KBM-7 (cell line): ENCODE data around the gene SLC2A9.

Experiments
- DNase-seq: peaks from one replicate; pipeline ENCODE4 v3.0.0-alpha.2; 2015
- in situ Hi-C: fragments of 300-500 bp; cut with MboI; formaldehyde crosslinking; loops from 2 replicates; pipeline ENCODE4 v1.14.3; 2020; ENCODE audit warnings: low sequenced_read_pairs, low pct_unique_long_range_greater_than_20kb, mixed read lengths

SLC2A9 gene

DNA sequence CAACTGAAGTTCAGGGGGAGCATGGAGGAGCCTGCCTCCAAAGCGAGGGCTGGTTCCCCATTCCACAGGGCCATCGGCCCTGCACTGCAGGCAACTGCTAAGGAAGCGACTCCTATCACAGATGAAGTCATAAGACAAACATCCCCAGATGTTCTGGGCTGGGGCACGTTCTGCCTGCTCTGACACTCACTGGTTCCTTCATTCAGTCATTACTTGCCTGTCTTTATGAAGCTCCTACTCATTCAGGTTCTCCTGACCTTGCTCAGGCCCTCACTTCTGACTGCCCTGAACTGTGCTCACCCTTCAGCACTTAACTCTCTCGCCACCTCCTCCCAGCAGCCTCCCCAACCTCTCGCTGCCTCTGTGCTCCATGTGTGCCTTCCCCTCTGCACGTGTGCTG lies 2.5 kb upstream of the SLC2A9 start:
- no peak for DNase-seq
- in situ Hi-C loops, result no loop called here

DNA sequence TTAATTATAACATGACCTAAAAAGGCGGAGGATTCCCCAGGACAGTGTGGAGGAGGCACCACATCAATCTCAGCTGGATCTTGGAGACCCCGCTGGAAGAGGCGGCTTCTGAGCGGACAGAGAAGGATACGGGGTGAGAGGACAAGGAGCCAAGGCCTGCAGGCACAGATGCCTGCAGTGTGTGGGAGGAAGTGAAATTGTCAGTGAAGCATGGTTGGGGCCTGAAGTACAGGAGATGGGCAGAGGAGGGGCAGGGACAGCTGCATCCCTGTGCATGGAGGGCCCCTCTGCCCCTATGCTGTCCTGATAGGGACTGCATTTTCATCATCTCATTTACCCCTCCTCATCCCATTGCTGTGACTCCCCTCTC lies 1.7 kb upstream of the SLC2A9 start:
- in situ Hi-C loops, result no loop called here
- DNase-seq, result no peak

DNA sequence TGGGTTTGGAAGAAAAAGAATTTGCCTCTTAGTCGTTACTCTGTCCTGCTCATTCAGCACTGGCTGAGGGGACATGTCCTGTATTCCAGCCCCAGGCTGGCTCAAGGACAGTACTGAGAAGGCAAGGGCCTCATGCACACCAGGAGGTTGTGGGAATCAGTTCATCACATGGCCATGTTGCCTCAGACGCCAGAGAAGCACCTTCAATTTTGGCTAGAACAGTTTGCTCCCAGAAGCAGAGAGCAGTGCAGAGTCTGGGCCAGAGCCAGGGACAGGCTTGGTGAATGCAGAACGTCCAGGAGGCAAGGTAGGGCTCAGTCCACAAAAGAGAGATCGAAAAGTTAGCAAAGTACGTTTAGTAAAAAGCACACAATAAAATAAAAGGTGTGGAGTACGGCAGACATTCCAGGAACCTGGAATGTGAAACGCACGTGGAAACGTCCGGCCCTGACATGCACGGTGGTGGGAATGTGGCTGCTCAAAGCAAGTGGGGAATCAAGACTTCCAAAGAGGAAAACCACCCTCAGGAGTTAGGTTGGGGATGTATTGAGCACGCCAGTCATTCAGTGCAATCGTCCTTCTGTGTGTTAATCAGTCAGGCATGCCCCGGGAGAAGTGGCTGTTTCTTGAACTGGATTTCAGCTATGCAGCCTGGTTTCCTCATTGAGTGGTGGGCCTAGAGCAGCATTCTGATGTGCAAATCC lies 1.2 kb upstream of the SLC2A9 start:
- in situ Hi-C loops, result no loop called here
- no peak for DNase-seq

DNA sequence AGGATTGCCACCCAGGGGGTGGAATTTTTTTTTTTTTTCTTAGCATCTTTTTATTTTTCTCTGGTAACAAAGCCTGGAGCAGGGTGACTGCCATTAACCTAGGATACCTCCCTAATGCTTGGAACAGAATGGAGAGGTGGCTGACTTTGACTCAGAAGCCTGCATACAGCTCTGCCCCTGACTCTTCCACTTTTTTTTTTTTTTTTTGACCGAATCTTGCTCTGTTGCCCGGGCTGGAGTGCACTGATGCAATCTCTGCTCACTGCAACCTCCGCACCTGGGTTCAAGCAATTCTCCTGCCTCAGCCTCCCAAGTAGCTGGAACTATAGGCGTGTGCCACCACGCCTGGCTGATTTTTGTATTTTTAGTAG lies 341 bp upstream of the SLC2A9 start:
- no peak for DNase-seq
- in situ Hi-C loops, result no loop called here

DNA sequence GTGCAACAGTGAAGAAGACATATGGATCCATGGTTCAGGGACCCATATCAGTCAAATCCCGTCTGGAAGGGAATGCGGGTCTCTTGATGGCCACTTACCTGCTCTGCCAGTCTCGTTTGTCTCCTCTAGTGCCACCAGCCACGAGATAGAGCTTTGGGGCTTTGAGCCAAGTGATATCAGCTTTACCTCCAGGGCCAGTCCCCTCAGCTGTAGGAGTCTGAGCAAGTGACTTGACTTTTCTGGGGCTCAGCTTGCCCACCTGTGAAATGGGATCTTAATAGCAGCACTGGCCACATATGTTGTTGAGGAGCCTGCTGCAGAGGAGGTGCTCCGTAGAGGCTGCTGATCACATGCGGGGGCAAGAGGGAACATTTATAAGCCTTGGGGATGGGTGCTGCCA lies 1.2 kb downstream of the SLC2A9 start:
- no peak for DNase-seq
- in situ Hi-C loops, result no loop called here

DNA sequence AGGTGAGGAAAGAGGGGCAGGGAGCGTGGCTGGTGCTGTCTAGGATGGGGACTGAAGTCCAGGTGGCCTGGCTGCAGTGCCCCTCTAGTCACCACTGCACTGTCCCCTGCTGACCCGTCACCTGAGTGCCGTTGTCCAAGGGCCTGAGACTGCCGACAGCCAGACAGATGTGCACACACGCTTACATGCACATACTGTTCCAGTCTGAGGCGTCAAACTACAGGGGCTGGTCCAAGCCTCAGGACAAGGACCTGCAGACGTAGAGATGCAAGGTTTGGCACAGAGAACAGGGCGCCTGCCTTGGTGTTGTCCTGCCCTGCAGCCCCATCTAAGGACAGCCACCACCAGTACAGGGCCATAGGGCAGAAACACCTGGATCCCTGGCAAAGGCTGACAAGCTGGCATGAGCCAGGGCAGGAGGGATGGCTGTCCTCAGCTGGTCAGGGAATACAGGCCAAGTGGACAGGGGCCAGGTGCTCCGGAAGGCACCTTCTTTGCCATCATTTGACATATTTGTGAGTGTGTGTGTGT lies 1.7 kb downstream of the SLC2A9 start:
- no peak for DNase-seq
- in situ Hi-C loops, result loop anchor here (10.0 kb wide), 1 partner anchor 255 kb away; no protein-coding TSS in a partner anchor

DNA sequence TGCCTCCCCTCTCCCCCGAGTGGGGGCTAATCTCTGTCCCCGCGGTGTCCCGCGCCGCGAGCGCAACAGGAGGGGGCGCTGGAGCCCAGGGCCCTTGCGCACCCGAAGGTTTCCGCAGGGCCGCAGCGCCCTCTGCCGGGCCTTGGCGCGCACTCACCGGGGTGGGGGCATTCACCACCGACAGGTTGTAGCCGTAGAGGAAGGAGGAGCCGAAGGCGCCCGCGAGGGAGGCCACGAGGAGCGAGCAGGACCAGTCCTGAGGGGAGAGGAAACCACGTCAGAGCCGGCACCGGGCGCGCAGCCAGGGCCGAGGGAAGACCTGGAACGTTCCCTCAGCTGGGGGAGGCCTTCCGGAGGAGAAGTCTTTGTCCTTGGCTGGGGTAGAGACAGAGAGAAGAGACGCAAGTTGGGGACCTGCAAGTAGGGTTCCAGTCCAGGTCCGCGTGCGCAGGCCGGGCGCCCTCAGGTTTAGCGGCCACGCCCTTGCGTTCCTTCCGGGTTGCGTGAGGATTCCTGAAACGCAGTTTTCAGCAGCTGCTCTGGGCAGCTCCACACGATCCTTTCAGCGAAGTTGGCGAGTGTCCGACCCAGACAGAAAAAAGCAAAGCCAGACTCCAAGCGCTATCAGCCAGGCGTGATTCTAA lies 2.4 kb downstream of the SLC2A9 start:
- in situ Hi-C loops, result loop anchor here (10.0 kb wide), 1 partner anchor 254 kb away; no protein-coding TSS in a partner anchor
- DNase-seq, result peak; percentile 97

DNA sequence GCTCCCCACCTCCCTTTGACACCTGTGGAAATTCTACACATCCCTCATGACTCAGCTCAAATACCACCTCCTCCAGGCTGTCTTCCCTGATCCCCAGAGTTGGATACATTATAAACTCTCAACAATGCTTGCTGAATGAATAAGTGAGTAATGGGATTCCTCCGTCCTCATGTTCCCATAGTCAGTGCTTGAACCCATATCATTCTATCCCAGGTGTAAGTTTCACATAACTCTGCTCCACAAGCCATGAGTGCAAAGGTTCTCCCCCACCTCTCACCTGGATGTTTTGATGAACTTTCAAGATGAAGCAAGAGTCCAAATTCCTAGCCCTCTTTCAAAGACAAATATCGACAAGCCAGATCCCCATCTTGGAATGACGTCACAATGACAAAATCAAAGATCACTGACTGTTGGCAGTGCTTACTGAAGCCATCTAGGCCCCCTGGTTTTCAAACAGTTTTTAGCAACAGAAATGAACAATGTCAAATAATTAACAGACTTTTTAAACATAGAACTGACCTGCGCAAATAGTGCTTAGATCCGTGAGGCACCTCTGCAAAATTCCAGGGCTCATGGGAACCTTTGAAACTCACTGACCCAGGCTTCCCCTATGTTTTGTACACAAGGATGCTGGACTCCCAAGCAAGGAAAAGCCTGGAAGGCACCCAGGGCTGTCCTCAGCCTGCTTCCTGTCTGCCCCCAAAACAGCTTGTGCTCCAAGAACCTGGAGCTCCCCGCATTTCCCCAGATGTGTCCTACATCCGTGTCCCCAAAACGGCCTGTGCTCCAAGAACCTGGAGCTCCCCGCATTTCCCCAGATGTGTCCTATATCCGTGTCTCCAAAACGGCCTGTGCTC lies 4.0 kb downstream of the SLC2A9 start:
- in situ Hi-C loops, result loop anchor here (10.0 kb wide), 1 partner anchor 252 kb away; no protein-coding TSS in a partner anchor
- DNase-seq, result no peak

DNA sequence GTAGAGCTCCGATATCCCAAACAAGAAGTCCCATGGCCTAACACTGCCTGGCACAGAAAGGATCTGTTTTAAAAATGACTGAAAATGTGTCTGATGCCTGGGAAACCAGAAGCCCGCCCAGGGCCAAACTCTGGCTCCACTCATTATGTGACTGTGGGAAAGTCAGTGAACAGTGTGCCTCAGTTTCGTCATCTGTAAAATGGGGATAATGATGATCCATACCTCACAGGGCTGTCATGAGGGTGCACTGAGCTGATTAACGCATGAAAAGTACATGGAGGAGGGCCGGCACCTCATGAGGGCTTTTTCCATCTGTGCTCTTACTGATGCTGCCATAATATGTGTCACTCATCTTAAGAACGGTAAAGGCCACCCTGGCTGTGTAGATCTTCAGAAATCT lies 5.1 kb downstream of the SLC2A9 start:
- in situ Hi-C loops, result loop anchor here (10.0 kb wide), 1 partner anchor 251 kb away; no protein-coding TSS in a partner anchor
- DNase-seq, result no peak

DNA sequence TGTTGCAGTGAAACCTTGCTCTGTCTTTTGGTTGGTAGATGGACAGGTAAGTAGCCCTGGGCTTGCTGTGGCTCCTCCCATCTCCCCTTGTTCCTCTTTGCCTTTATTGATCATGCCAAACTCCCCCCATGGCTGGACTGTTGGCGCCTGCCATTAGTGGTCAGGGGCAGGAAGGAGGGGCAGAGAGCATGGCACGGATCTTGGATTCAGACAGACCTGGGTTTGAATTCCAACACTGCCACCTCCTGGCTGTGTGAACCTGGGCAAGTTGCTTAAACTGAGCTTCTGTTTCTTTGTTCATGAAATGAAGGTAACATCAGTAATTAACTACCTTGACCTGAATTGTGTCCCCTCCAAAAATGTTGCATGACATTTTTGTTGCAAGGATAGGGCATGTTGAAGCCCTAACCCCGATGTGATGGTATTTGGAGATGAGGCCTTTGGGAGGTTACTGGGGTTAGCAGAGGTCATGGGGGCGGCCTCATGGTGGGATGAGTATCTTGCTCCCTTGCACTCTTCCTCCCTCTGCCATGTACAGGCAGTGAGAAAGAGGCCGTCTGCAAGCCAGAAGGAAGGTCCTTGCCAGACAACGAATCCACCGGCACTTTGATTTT lies 6.0 kb downstream of the SLC2A9 start:
- peak; percentile 66 for DNase-seq
- in situ Hi-C loops, result loop anchor here (10.0 kb wide), 1 partner anchor 250 kb away; no protein-coding TSS in a partner anchor

DNA sequence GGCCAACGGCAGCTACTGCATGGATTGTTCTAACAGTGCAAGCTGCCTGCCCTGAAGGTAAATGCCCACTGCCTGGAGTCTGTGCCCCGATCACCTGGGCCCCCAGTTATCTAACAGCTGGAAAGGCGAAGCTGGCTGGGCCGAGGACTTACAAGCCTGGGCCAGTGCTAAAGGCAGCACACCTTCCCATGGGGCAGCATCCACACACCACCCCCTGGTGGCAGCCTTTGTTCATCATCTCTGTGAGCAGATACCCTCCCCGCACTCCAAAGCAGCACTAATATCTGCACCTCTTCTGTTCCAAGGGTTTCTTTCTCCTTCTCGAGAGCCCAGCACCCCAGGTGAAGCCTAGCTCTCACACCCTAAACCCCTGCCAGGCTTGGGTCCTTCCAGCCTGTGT lies 7.6 kb downstream of the SLC2A9 start:
- in situ Hi-C loops, result loop anchor here (10.0 kb wide), 1 partner anchor 249 kb away; no protein-coding TSS in a partner anchor
- DNase-seq, result peak; percentile 60

DNA sequence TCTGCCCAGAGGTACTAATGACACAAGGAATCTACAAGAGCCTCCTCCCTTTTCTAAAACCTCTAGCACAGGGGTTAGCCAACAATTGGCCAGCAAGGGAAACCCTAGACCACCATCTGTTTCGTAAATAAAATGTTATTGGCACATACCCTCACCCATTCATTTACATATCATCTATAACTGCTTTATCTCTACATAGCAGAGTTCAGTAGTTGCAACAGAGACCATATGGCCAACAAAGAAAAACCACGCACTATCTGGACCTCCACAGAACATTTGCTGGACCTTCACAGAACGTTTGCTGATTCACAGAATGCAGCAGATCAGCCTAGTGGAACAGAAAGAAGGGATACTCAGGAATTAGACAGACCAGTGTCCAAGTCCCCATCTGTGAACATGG lies 9.4 kb downstream of the SLC2A9 start:
- in situ Hi-C loops, result loop anchor here (10.0 kb wide), 1 partner anchor 247 kb away; no protein-coding TSS in a partner anchor
- DNase-seq, result no peak

DNA sequence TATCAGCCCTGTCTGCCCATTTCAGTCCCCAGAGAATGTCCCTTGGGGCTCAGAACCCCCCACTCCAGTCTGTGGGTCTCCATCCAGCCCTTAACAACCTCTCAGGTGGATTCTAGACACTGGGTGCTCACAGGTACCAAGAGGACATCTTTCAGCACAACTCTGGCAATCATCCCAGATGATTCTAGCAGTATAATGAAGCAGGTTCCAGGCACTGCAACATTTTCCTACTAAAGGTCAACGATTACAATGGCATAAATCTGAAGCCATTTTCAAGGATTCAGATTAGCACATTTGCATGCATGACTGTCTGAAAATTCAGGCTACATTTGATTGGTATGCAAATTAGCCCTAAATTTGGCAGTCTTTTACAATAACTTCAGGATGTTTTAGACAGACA lies 10.0 kb downstream of the SLC2A9 start:
- in situ Hi-C loops, result loop anchor here (10.0 kb wide), 1 partner anchor 246 kb away; no protein-coding TSS in a partner anchor
- no peak for DNase-seq

DNA sequence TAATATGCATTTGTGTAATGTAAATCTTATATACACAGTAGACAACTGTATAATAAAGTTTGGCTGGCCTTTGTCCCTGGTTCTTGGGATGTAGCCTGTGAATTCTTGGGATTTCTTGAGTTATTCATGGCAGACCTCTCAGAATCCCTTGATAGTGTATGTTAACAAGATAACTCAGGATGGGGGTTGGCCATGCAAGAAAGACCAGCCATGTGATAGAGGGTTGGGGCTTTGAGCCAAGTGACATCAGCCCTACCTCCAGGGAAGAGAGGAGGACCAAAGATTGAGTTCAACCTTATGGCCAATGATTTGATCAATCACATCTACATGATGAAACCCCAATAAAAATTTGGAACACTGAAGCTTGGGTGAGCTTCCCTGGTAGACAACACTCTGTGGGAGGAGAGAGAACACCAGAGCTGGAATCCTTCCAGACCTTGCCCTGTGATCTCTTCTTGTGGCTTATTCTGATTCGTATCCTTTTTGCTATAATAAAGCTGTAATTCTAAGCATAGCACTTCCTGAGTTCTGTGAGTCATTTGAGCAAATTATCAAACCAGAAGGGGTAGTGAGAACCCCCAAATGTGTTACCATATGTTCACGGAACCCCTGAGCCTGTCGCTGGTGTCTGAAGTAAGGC lies 11.3 kb downstream of the SLC2A9 start:
- no peak for DNase-seq
- in situ Hi-C loops, result loop anchor here (10.0 kb wide), 1 partner anchor 245 kb away; no protein-coding TSS in a partner anchor

DNA sequence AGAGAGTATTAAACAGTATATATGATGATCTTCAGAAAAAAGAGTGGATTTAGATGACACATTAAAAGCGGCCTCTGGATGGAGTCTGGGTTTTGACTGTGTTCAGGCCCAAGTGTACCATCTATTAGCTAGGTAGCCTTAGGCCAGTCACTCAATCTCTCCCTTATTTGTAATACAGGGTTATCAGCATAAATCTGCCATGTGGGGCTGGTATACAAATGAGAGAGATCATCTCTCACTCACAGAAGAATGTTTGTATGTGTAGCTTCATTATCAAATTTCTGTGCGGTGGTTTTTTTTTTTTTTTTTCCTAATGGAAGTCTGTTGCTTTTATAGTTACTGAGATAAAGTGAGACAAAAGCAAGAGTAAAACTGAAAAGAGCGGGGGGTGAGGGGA lies 12.7 kb downstream of the SLC2A9 start:
- no peak for DNase-seq
- in situ Hi-C loops, result no loop called here

DNA sequence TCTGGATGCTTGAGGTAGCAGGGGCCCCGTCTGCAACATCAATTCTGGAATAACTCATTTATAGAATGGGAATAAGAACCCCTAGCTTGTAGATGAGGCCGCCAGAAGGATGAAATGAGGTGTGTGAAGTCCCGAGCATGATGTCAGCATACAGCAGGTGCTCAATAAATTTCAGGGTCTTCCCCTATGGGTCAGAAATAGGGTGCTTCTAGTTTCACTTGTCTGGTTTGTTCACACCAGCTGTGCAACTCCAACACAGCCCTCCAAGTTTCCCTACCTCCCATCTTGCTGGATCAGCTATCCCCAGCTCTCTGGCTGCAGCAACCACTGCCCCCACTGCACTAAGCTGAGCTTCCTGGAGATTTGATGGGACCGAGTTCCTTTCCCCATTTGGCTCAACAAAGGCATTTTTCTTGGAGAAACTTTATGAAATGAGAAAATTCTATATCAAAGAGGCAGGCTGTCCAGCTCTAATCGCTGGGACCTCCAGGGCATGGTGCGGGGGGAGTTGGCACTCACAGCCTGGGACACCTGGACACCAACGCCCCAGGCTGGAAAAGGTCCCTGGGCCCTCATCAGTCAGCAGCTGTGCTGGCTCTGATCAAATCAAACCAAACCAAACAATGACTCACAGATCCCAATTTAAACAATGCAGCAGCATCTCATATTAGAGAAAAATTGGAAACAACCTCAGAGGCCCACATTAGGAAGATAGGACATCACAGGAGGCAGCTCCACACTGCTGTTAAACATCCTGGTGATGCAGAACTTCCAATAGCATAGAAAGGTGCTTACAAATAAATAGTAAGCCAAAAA lies 13.3 kb downstream of the SLC2A9 start:
- in situ Hi-C loops, result no loop called here
- no peak for DNase-seq

DNA sequence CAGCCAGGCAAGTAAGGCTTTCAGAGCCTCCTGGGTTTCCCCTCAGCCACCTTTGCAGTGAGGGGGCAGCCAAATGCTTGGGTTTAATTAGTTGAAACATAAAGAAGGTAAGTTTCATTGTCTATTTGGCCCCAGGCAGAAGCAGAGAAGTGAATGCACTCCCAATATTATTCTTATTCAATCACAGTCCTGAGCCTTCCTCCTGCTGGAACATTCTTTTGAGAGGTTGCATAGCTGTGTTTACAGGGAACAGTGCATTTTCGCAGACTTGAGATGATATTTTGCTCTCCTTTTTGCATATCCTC lies 13.9 kb downstream of the SLC2A9 start:
- in situ Hi-C loops, result no loop called here
- DNase-seq, result no peak
